Liver (tissue), 9 donors: ENCODE measurements around the gene OTX2. TPM values are rescaled to one million over a fixed set of nuclear protein-coding genes. Genes with fewer than 3 reads are reported as not detected.

Experiments used
- DNase-seq: peaks from one replicate; pipeline ENCODE4 v3.0.0-alpha.2; 2017; ENCODE audit warnings: low spot score
- H3K27ac ChIP-seq, 2 donors: one replicate each; pipeline ENCODE4 v1.7.0; 2013; ENCODE audit warnings: inconsistent platforms in 2 of 2, low read length in 2 of 2, control low read depth in 1 of 2, low read depth in 1 of 2, mild to moderate bottlenecking in 1 of 2
- H3K27me3 ChIP-seq, 4 donors: one replicate each; pipeline versions ENCODE4 v1.6.1 to v1.7.0; 2013; ENCODE audit warnings: low read length in 3 of 4, inconsistent platforms in 1 of 4, mild to moderate bottlenecking in 1 of 4, moderate library complexity in 1 of 4; ENCODE audit not compliant: control insufficient read depth in 4 of 4, insufficient read depth in 4 of 4
- H3K36me3 ChIP-seq, 4 donors: one replicate each; pipeline versions ENCODE4 v1.6.1 to v1.7.0; 2013; ENCODE audit warnings: low read length in 3 of 4, mild to moderate bottlenecking in 3 of 4, low read depth in 1 of 4, moderate library complexity in 1 of 4; ENCODE audit not compliant: control insufficient read depth in 4 of 4, insufficient read depth in 3 of 4
- H3K4me1 ChIP-seq, 4 donors: one replicate each; pipeline versions ENCODE4 v1.6.1 to v1.7.0; 2013; ENCODE audit warnings: low read length in 3 of 4, mild to moderate bottlenecking in 3 of 4, moderate library complexity in 1 of 4; ENCODE audit not compliant: control insufficient read depth in 4 of 4, insufficient read depth in 4 of 4
- H3K4me3 ChIP-seq, 3 donors: one replicate each; pipeline versions ENCODE4 v1.6.1 to v1.7.0; 2013; ENCODE audit warnings: low read length in 3 of 3, control low read depth in 1 of 3, low read depth in 1 of 3, mild to moderate bottlenecking in 1 of 3
- H3K9ac ChIP-seq, 2 donors: one replicate each; pipeline ENCODE4 v1.7.0; 2013; ENCODE audit warnings: low read length in 2 of 2, mild to moderate bottlenecking in 2 of 2, moderate library complexity in 2 of 2, control low read depth in 1 of 2, low read depth in 1 of 2
- H3K9me3 ChIP-seq, 4 donors: one replicate each; pipeline versions ENCODE4 v1.6.1 to v1.7.0; 2013; ENCODE audit warnings: low read length in 3 of 4; ENCODE audit not compliant: control insufficient read depth in 4 of 4
- ATF3 ChIP-seq: IDR thresholded peaks from 2 replicates; pipeline ENCODE4 v1.6.1; 2016; ENCODE audit warnings: antibody characterized with exemption
- CTCF ChIP-seq: fragments of 150-350 bp; IDR thresholded peaks from 2 replicates; pipeline ENCODE4 v1.5.1; 2017; ENCODE audit warnings: improper control_type of control experiment, low read depth, low read length; ENCODE audit not compliant: missing input control
- FOXA1 ChIP-seq: IDR thresholded peaks from 2 replicates; pipeline ENCODE4 v1.6.1; 2016; ENCODE audit warnings: antibody characterized with exemption
- FOXA2 ChIP-seq: IDR thresholded peaks from 2 replicates; pipeline ENCODE4 v1.6.1; 2016; ENCODE audit warnings: antibody characterized with exemption
- GABPA ChIP-seq, 2 donors: IDR thresholded peaks in 1 of 2; conservative IDR thresholded peaks in 1 of 2; 2 replicates each; pipeline ENCODE4 v1.6.1; 2016; ENCODE audit warnings: antibody characterized with exemption in 2 of 2, mild to moderate bottlenecking in 1 of 2, moderate library complexity in 1 of 2
- HNF4A ChIP-seq, 2 donors: conservative IDR thresholded peaks; 2 replicates each; pipeline ENCODE4 v1.6.1; 2016; ENCODE audit warnings: antibody characterized with exemption in 2 of 2, mild to moderate bottlenecking in 2 of 2
- HNF4G ChIP-seq: IDR thresholded peaks from 2 replicates; pipeline ENCODE4 v1.6.1; 2016; ENCODE audit warnings: antibody characterized with exemption
- JUND ChIP-seq, 2 donors: IDR thresholded peaks; 2 replicates each; pipeline ENCODE4 v1.6.1; 2016; ENCODE audit warnings: antibody characterized with exemption in 2 of 2
- RAD21 ChIP-seq, 2 donors: IDR thresholded peaks; 2 replicates each; pipeline ENCODE4 v1.6.1; 2016; ENCODE audit warnings: antibody characterized with exemption in 2 of 2, mild to moderate bottlenecking in 2 of 2
- SP1 ChIP-seq: IDR thresholded peaks from 2 replicates; pipeline ENCODE4 v1.6.1; 2018; ENCODE audit warnings: antibody characterized with exemption, mild to moderate bottlenecking
- TAF1 ChIP-seq: conservative IDR thresholded peaks from 2 replicates; pipeline ENCODE4 v1.6.1; 2016; ENCODE audit warnings: antibody characterized with exemption, mild to moderate bottlenecking
- YY1 ChIP-seq: IDR thresholded peaks from 2 replicates; pipeline ENCODE4 v1.6.1; 2016; ENCODE audit warnings: antibody characterized with exemption, mild to moderate bottlenecking
- WGBS: extraction: QIAGEN DNeasy Blood & Tissue Kit; methylation state at CpG from one replicate; pipeline ENCODE4 v1.1.7; 2013; 5-methylcytosine and 5-hydroxymethylcytosine counted together
- polyA plus RNA-seq, 2 donors: library from polyadenylated mRNA; stranded (reverse) in 1 of 2; unstranded in 1 of 2; fragments of 200-250 nt in 1 of 2; fragments of >200 nt in 1 of 2; fragmentation: Nextera tagmentation in 1 of 2; extraction: Ambion mirVana in 1 of 2; gene quantifications; one replicate each; pipeline versions ENCODE4 v1.2.1 to v1.2.3, GENCODE V29; 2013 to 2015
- total RNA-seq, 2 donors: library from RNA; depleted of rRNA; stranded (reverse); fragments of >200 nt; gene quantifications; one replicate each; pipeline ENCODE4 v1.2.3, GENCODE V29; 2014
- donor health status: healthy.
- donor health status: healthy.
- donor health status: healthy.
- donor health status: healthy.
- donor health status: healthy.

The OTX2 gene
- total and polyA plus RNA-seq, 4 donors, result not detected

GRCh38 chr14:56808110-56808382 is 2.2 kb downstream of the OTX2 start:
- peaks cover 0 to 14% (median 7%) of the 10 kb centered on the region in 4 donors for H3K4me1 ChIP-seq
- no peaks in the 10 kb centered on the region for H3K36me3 ChIP-seq
- H3K4me3 ChIP-seq, result peak overlapping the region in 1 of 3 donors; percentile 1
- DNase-seq, result no peak
- TF ChIP-seq JUND (IDR thresholded peaks at IDR 0.05) (no peak), HNF4A (conservative IDR thresholded peaks at IDR 0.05) (no peak), HNF4G (no peak), GABPA (IDR thresholded peaks at IDR 0.05 in 1 of 2, conservative IDR thresholded peaks at IDR 0.05 in 1 of 2) (no peak), FOXA1 (no peak), SP1 (no peak), TAF1 (no peak), RAD21 (IDR thresholded peaks at IDR 0.05) (no peak), ATF3 (no peak), YY1 (no peak), CTCF (no peak), FOXA2 (no peak)
- 4% methylated on average over 16 of the region's 16 CpGs for WGBS
- H3K27me3 ChIP-seq, result peaks cover 13 to 52% (median 27%) of the 10 kb centered on the region in 4 donors
- H3K27ac ChIP-seq, result no peak overlapping the region
- peaks cover 0 to 6% (median 1%) of the 10 kb centered on the region in 4 donors for H3K9me3 ChIP-seq
- no peak overlapping the region for H3K9ac ChIP-seq

GRCh38 chr14:56807386-56808109 is 2.7 kb downstream of the OTX2 start:
- no peak overlapping the region for H3K9ac ChIP-seq
- H3K9me3 ChIP-seq, result peaks cover 0 to 6% (median 1%) of the 10 kb centered on the region in 4 donors
- no peak for TF ChIP-seq CTCF
- TF ChIP-seq TAF1, result no peak
- 8% methylated on average over 39 of the region's 39 CpGs for WGBS
- H3K27me3 ChIP-seq, result peaks cover 11 to 48% (median 28%) of the 10 kb centered on the region in 4 donors
- no peak overlapping the region for H3K27ac ChIP-seq
- DNase-seq, result no peak
- no peak overlapping the region for H3K4me3 ChIP-seq
- no peaks in the 10 kb centered on the region for H3K36me3 ChIP-seq
- H3K4me1 ChIP-seq, result peaks cover 0 to 14% (median 7%) of the 10 kb centered on the region in 4 donors

GRCh38 chr14:56806760-56807159 is 3.5 kb downstream of the OTX2 start:
- no peak for DNase-seq
- Histone ChIP-seq H3K27me3 (peaks cover 11 to 45% (median 28%) of the 10 kb centered on the region in 4 donors), H3K9ac (no peak overlapping the region), H3K4me3 (no peak overlapping the region), H3K27ac (no peak overlapping the region), H3K4me1 (peaks cover 0 to 14% (median 7%) of the 10 kb centered on the region in 4 donors), H3K36me3 (no peaks in the 10 kb centered on the region), H3K9me3 (peaks cover 0 to 6% (median 1%) of the 10 kb centered on the region in 4 donors)
- 11% methylated on average over 4 of the region's 4 CpGs for WGBS
- TF ChIP-seq HNF4A (conservative IDR thresholded peaks at IDR 0.05) (no peak), CTCF (no peak), YY1 (no peak), FOXA2 (no peak)
